WI38 (cell line): Measurements from ENCODE around the gene HIPK1.

ENCODE experiments used
- H3K4me3 ChIP-seq: 2 replicates; pipeline ENCODE4 v1.5.1; 2011; ENCODE audit warnings: low read depth, mild to moderate bottlenecking, control low read depth, low read length
- CTCF ChIP-seq: IDR thresholded peaks from 2 replicates; pipeline ENCODE4 v1.5.1; 2012; ENCODE audit warnings: low read depth, mild to moderate bottlenecking, control low read depth, low read length

Gene HIPK1

GRCh38 chr1:113928187-113928930 is 765 bp upstream of the HIPK1 start:
- H3K4me3 ChIP-seq = peak overlapping the region; percentile 99
- TF ChIP-seq CTCF = no peak

DNA sequence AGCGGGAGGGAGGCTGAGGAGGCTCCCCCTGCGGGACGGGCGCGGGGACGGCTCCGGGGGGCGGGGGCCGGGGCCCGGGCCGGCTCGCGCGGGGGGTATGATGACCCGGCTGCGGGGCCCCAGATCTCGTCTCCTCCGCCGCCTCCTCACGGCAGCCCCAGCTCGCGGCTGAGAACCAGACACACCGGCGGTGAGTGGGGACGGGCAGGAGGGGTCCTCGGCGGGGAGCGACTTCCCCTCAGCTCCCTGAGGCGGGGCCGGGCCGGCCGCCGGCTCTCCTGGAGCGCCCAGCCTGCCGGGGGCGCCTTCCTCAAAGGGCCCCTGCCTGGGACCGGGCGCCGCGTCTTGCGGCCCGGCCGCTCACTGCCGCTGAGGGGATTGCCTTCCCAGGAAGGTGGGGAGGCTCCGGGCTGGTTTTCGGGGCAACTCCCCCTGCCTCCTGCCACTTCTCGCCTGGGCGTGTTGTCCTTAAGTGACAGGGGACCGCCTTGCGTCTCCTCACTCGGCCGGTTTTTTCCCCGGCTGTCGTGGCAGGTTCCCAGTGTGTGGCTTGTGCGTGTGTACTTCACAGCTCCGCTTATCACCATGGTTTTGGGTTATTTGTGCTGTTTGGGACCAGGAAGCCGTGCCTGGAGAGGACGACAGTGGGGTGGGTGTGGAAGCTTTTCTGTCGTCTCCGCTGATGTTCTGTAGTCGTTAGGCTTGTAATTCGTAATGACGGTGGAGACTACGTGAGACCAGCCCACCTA is 800 bp downstream of the HIPK1 start:
- H3K4me3 ChIP-seq = peak overlapping the region; percentile 99
- TF ChIP-seq CTCF = no peak

DNA sequence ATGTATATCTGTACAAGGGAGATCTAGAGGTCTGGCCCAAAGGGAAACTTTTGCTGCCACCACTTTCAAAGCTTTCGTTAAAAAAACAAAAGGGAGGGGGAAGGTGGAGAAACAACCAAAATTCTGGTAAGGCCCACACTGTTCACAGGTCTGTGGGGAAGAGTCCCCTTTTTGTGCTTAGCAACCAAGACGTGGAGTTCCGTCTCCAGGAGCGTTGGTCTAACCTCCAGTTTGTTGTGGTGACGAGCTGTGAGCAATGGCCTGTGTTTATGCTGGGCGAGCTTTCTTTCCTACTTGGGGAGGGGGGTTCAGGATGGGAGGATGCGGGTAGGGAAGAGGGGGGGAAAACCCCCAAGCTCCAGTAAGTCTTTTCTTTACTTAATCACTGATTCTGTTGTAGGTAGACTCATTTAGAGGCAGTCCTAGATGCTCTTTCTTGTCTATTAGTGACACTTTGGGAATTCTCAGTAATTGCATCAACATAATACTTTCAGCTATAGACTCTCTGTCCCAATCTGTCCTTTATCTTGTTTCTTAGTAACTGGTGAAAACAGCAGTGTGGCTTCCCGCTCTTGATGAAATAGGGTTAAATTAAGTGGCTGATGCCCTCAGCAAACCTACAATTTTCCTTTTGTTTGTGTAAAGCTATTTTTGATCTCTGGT is 1.5 kb downstream of the HIPK1 start:
- H3K4me3 ChIP-seq = peak overlapping the region; percentile 99
- TF ChIP-seq CTCF = no peak

DNA sequence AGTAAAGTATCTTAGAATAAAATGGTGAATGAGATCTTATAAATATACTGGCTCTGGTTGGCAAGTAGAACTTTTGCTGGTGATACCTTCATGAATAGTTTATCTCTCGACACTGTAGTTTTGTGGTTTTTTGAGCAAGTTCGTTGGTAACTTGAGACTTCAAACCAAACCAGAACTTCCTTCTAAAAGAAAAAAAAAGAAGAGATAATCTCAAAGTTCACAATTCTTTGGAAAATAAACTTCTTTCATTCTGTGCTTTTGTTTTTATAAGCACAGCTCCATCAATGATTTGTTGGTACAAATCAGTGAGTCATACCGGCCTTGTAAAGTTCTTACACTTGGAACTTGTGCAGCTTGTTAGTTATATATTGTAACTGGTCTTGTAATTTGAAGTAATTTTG is 2.3 kb downstream of the HIPK1 start:
- TF ChIP-seq CTCF = no peak
- peak overlapping the region; percentile 99 for H3K4me3 ChIP-seq

- no peak for TF ChIP-seq CTCF
- H3K4me3 ChIP-seq = no peak overlapping the region
Observed at GRCh38 chr1:113934006-113934405, 4.9 kb downstream of the HIPK1 start.

DNA sequence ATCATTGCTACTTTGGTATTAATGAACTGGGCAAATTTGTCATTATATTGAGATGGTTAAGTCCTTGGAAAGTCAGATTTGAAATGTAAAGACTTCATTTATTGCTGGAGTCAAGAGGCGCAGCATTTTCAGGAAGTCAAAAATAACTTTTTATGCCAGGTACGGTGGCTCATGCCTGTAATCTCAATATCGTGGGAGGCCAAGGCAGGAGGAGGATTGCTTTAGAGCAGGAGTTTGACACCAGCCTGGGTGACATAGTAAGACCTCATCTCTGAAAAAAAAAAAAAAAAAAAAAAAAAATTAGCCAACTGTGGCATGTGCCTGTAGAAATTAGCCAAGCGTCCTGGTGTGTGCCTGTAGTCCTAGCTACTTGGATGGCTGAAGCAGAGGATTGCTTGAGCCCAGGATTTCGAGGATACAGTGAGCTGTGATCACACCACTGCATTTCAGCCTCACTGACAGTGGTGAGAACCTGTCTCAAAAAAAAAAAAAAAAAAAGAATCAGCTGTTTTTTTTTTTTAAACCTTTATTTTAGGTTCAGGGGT is 5.5 kb downstream of the HIPK1 start:
- H3K4me3 ChIP-seq = no peak overlapping the region
- TF ChIP-seq CTCF = no peak
